Urothelium cell line (cell line): ENCODE measurements around the gene MAP10.
"Not testable (repeated sequence)": the region's sequence is repeated elsewhere in the genome, so short reads cannot be mapped to it uniquely, and the experiment has no call there.

Source experiments
- DNase-seq: peaks from one replicate; pipeline ENCODE4 v3.0.0; 2011; ENCODE audit warnings: low spot score, mixed read lengths
- FAIRE-seq: peaks from 2 replicates; lab custom pipeline; 2011; peaks lifted over from hg19 to GRCh38; lab: Jason Lieb, UNC

The MAP10 gene

GRCh38 chr1:232805269-232806185, at the start of gene MAP10:
MAP10 (plus strand) TSS chr1:232805416; CDS start chr1:232805450, 34 bp downstream.
- DNase-seq (peak; percentile 86), FAIRE-seq (no peak)

GRCh38 chr1:232764458-232765251, 40.6 kb upstream of the MAP10 start:
- FAIRE-seq: no peak
- no peak for DNase-seq

- no peak for DNase-seq
- no peak for FAIRE-seq
These were observed 39.7 kb upstream of the MAP10 start for GRCh38 chr1:232765542-232765941.

GRCh38 chr1:232766241-232766890, 38.9 kb upstream of the MAP10 start:
- DNase-seq: peak; percentile 7
- no peak for FAIRE-seq

- no peak for FAIRE-seq
- DNase-seq: no peak
These were observed 38.3 kb upstream of the MAP10 start for GRCh38 chr1:232766904-232767303.

GRCh38 chr1:232767305-232768074, 37.7 kb upstream of the MAP10 start:
- DNase-seq (peak; percentile 66), FAIRE-seq (no peak)

GRCh38 chr1:232768793-232769192, 36.4 kb upstream of the MAP10 start:
- DNase-seq: no peak
- FAIRE-seq: no peak

- DNase-seq: no peak
- no peak for FAIRE-seq
These were observed 35.5 kb upstream of the MAP10 start for GRCh38 chr1:232769733-232770132.

GRCh38 chr1:232773752-232774151, 31.5 kb upstream of the MAP10 start:
- FAIRE-seq: no peak

GRCh38 chr1:232776526-232777106, 28.6 kb upstream of the MAP10 start:
- FAIRE-seq (no peak), DNase-seq (no peak)

More at GRCh38 chr1:232773752-232774151, 31.5 kb upstream of the MAP10 start:
- DNase-seq: no peak

GRCh38 chr1:232780354-232780753, 24.9 kb upstream of the MAP10 start:
- DNase-seq (no peak), FAIRE-seq (no peak)

- no peak for DNase-seq
These were observed 20.4 kb upstream of the MAP10 start for GRCh38 chr1:232784794-232785193.

GRCh38 chr1:232785630-232786029, 19.6 kb upstream of the MAP10 start:
- FAIRE-seq, DNase-seq: not testable (repeated sequence)

More at GRCh38 chr1:232784794-232785193, 20.4 kb upstream of the MAP10 start:
- FAIRE-seq: no peak

- FAIRE-seq: no peak
- DNase-seq: no peak
These were observed 18.3 kb upstream of the MAP10 start for GRCh38 chr1:232786845-232787455.

- no peak for DNase-seq
- no peak for FAIRE-seq
These were observed 16.9 kb upstream of the MAP10 start for GRCh38 chr1:232788235-232788872.

GRCh38 chr1:232789651-232790050, 15.6 kb upstream of the MAP10 start:
- FAIRE-seq (no peak), DNase-seq (no peak)

GRCh38 chr1:232792949-232793348, 12.3 kb upstream of the MAP10 start:
- peak; percentile 79 for FAIRE-seq

GRCh38 chr1:232793944-232794343, 11.3 kb upstream of the MAP10 start:
- DNase-seq: peak; percentile 20
- no peak for FAIRE-seq

More at GRCh38 chr1:232792949-232793348, 12.3 kb upstream of the MAP10 start:
- no peak for DNase-seq

GRCh38 chr1:232795497-232796053, 9.6 kb upstream of the MAP10 start:
- no peak for DNase-seq
- FAIRE-seq: no peak
